HepG2 (cell line): ENCODE measurements around the gene USP1. TPM values are rescaled to one million over a fixed set of nuclear protein-coding genes. Genes with fewer than 3 reads are reported as not detected.
A peak's percentile ranks its signal among the peaks of the same experiment; 100 is the strongest.

Experiments
- ELF1 ChIP-seq: sonication (generic); formaldehyde crosslinking; IDR thresholded peaks from 2 replicates; pipeline ENCODE4 v1.4.0; 2020; ENCODE audit warnings: missing genetic modification reagents
- ETV5 ChIP-seq: IDR thresholded peaks from 2 replicates; pipeline ENCODE4 v1.6.1; 2018; ENCODE audit warnings: missing biosample characterization, missing genetic modification reagents, inconsistent platforms, borderline replicate concordance
- GLI4 ChIP-seq: sonication (generic); formaldehyde crosslinking; IDR thresholded peaks from 2 replicates; pipeline ENCODE4 v1.5.1; 2020; ENCODE audit warnings: missing genetic modification reagents, mild to moderate bottlenecking, moderate library complexity, borderline replicate concordance
- HOXD1 ChIP-seq: sonication (generic); formaldehyde crosslinking; IDR thresholded peaks from 2 replicates; pipeline ENCODE4 v1.5.0; 2020; ENCODE audit warnings: missing genetic modification reagents
- IRX3 ChIP-seq: sonication (generic); formaldehyde crosslinking; IDR thresholded peaks from 2 replicates; pipeline ENCODE4 v1.8.1; 2023; ENCODE audit warnings: mild to moderate bottlenecking, low read depth, missing genetic modification reagents, borderline replicate concordance
- JUNB ChIP-seq: sonication (generic); formaldehyde crosslinking; IDR thresholded peaks from 2 replicates; pipeline ENCODE4 v1.8.0; 2022; ENCODE audit warnings: missing genetic modification reagents, mild to moderate bottlenecking, borderline replicate concordance
- MIXL1 ChIP-seq: IDR thresholded peaks from 2 replicates; pipeline ENCODE4 v1.6.1; 2016
- NRL ChIP-seq: sonication (generic); formaldehyde crosslinking; IDR thresholded peaks from 2 replicates; pipeline ENCODE4 v1.5.0; 2020; ENCODE audit warnings: missing genetic modification reagents, mild to moderate bottlenecking, moderate library complexity, borderline replicate concordance
- ZFP41 ChIP-seq: sonication (generic); formaldehyde crosslinking; IDR thresholded peaks from 2 replicates; pipeline ENCODE4 v1.4.0; 2020; ENCODE audit warnings: mild to moderate bottlenecking, missing genetic modification reagents, borderline replicate concordance
- ZKSCAN1 ChIP-seq: fragments of 150-350 bp; IDR thresholded peaks from 2 replicates; pipeline ENCODE4 v1.6.1; 2014; ENCODE audit warnings: low read length
- ZNF354B ChIP-seq: sonication (generic); formaldehyde crosslinking; IDR thresholded peaks from 2 replicates; pipeline ENCODE4 v1.8.0; 2022; ENCODE audit warnings: mild to moderate bottlenecking, missing genetic modification reagents
- ZNF614 ChIP-seq: IDR thresholded peaks from 2 replicates; pipeline ENCODE4 v1.6.1; 2018; ENCODE audit warnings: missing biosample characterization, missing genetic modification reagents, inconsistent platforms, borderline replicate concordance
- ZNF616 ChIP-seq: sonication (generic); formaldehyde crosslinking; IDR thresholded peaks from 2 replicates; pipeline ENCODE4 v1.5.0; 2020; ENCODE audit warnings: low read depth, mild to moderate bottlenecking, missing genetic modification reagents
- ZNF720 ChIP-seq: sonication (generic); formaldehyde crosslinking; IDR thresholded peaks from 2 replicates; pipeline ENCODE4 v1.4.0; 2020; ENCODE audit warnings: missing genetic modification reagents
- ZNF879 ChIP-seq: sonication (generic); formaldehyde crosslinking; IDR thresholded peaks from 2 replicates; pipeline ENCODE4 v1.8.1; 2023; ENCODE audit warnings: missing genetic modification reagents
- polyA plus RNA-seq, 8 experiments: library from polyadenylated mRNA; depleted of rRNA in 3 of 8; stranded (reverse) in 7 of 8; unstranded in 1 of 8; fragments of >200 nt; fragmentation: Illumina TruSeq in 4 of 8; extraction: Trizol in 4 of 8; gene quantifications; 2 replicates each; pipeline versions ENCODE4 v1.2.1 to v1.2.3, GENCODE V29; 2011 to 2016; ENCODE audit warnings: low read depth in 4 of 8, missing spikeins in 1 of 8, mixed read lengths in 1 of 8; ENCODE audit not compliant: insufficient read depth in 1 of 8
- total RNA-seq, 5 experiments: library from RNA; depleted of rRNA; stranded (reverse); fragments of >200 nt; fragmentation: Illumina TruSeq; extraction: Trizol; gene quantifications; 2 replicates each; pipeline ENCODE4 v1.2.3, GENCODE V29; 2016; ENCODE audit warnings: low read depth in 1 of 5
- TF ChIP-seq, protein P1 (sequence below): sonication (generic); formaldehyde crosslinking; IDR thresholded peaks from 2 replicates; pipeline ENCODE4 v1.5.1; 2020; ENCODE audit warnings: mild to moderate bottlenecking, missing genetic modification reagents, borderline replicate concordance
- TF ChIP-seq, protein P2 (sequence below): sonication (generic); formaldehyde crosslinking; IDR thresholded peaks from 2 replicates; pipeline ENCODE4 v1.4.0; 2020; ENCODE audit warnings: missing genetic modification reagents, mild to moderate bottlenecking, borderline replicate concordance
- TF ChIP-seq, protein P3 (sequence below): sonication (generic); formaldehyde crosslinking; IDR thresholded peaks from 2 replicates; pipeline ENCODE4 v1.5.0; 2020; ENCODE audit warnings: missing genetic modification reagents, mild to moderate bottlenecking, borderline replicate concordance
- TF ChIP-seq, protein P4 (sequence below): sonication (generic); formaldehyde crosslinking; IDR thresholded peaks from 2 replicates; pipeline ENCODE4 v1.4.0; 2020; ENCODE audit warnings: missing genetic modification reagents

The USP1 gene
- total and polyA plus RNA-seq, 2 of the 13 experiments (the other 11 are each of a cell fraction or from before 2014, with no cell fraction given), result 9.0 to 64.6 TPM

DNA sequence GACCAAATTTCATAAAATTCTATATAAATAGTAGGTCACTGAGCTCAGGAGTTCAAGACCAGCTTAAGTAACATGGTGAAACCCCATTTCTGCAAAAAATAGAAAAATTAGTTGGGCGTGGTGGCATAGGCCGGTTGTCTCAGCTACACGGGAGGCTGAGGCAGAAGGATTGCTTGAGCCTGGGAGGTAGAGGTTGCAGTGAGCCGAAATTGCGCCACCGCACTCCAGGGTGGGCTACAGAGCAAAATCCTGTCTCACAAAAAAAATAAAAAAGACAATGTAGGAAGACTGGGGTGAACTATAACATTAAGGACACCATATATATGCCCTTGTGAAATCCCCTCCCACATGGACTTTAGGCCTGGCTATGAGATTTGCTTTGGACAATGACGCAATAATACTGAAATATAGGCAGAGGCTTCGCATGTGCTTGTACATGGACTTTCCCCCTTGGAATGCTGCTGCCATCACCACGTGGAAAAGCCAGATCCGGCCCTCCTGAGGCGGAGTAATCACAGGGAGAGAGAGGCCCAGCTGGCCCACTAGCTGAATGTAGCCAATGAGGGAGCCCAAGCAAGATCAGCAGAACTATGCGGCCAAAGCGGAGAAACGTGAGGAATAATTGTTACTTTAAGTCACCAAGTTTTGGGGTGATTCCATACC is 13.1 kb upstream of the USP1 start (continued):
- TF ChIP-seq NRL (no peak), ZNF720 (CRISPR knock-in tag) (no peak), ZNF354B (no peak), ZFP41 (CRISPR knock-in tag) (no peak), ZNF614 (peak; percentile 91), HOXD1 (no peak), IRX3 (no peak), ELF1 (peak; percentile 42; the same call in 1 of the 2 replicates), JUNB (no peak; the same call in 1 of the 2 replicates), ETV5 (CRISPR knock-in tag) (peak; percentile 74), ZNF616 (CRISPR knock-in tag) (no peak), MIXL1 (CRISPR knock-in tag) (no peak), ZNF879 (CRISPR knock-in tag) (no peak), GLI4 (CRISPR knock-in tag) (no peak), ZKSCAN1 (no peak)
- TF ChIP-seq, protein P1, sequence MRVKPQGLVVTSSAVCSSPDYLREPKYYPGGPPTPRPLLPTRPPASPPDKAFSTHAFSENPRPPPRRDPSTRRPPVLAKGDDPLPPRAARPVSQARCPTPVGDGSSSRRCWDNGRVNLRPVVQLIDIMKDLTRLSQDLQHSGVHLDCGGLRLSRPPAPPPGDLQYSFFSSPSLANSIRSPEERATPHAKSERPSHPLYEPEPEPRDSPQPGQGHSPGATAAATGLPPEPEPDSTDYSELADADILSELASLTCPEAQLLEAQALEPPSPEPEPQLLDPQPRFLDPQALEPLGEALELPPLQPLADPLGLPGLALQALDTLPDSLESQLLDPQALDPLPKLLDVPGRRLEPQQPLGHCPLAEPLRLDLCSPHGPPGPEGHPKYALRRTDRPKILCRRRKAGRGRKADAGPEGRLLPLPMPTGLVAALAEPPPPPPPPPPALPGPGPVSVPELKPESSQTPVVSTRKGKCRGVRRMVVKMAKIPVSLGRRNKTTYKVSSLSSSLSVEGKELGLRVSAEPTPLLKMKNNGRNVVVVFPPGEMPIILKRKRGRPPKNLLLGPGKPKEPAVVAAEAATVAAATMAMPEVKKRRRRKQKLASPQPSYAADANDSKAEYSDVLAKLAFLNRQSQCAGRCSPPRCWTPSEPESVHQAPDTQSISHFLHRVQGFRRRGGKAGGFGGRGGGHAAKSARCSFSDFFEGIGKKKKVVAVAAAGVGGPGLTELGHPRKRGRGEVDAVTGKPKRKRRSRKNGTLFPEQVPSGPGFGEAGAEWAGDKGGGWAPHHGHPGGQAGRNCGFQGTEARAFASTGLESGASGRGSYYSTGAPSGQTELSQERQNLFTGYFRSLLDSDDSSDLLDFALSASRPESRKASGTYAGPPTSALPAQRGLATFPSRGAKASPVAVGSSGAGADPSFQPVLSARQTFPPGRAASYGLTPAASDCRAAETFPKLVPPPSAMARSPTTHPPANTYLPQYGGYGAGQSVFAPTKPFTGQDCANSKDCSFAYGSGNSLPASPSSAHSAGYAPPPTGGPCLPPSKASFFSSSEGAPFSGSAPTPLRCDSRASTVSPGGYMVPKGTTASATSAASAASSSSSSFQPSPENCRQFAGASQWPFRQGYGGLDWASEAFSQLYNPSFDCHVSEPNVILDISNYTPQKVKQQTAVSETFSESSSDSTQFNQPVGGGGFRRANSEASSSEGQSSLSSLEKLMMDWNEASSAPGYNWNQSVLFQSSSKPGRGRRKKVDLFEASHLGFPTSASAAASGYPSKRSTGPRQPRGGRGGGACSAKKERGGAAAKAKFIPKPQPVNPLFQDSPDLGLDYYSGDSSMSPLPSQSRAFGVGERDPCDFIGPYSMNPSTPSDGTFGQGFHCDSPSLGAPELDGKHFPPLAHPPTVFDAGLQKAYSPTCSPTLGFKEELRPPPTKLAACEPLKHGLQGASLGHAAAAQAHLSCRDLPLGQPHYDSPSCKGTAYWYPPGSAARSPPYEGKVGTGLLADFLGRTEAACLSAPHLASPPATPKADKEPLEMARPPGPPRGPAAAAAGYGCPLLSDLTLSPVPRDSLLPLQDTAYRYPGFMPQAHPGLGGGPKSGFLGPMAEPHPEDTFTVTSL (CRISPR knock-in tag), result no peak
- TF ChIP-seq, protein P2, sequence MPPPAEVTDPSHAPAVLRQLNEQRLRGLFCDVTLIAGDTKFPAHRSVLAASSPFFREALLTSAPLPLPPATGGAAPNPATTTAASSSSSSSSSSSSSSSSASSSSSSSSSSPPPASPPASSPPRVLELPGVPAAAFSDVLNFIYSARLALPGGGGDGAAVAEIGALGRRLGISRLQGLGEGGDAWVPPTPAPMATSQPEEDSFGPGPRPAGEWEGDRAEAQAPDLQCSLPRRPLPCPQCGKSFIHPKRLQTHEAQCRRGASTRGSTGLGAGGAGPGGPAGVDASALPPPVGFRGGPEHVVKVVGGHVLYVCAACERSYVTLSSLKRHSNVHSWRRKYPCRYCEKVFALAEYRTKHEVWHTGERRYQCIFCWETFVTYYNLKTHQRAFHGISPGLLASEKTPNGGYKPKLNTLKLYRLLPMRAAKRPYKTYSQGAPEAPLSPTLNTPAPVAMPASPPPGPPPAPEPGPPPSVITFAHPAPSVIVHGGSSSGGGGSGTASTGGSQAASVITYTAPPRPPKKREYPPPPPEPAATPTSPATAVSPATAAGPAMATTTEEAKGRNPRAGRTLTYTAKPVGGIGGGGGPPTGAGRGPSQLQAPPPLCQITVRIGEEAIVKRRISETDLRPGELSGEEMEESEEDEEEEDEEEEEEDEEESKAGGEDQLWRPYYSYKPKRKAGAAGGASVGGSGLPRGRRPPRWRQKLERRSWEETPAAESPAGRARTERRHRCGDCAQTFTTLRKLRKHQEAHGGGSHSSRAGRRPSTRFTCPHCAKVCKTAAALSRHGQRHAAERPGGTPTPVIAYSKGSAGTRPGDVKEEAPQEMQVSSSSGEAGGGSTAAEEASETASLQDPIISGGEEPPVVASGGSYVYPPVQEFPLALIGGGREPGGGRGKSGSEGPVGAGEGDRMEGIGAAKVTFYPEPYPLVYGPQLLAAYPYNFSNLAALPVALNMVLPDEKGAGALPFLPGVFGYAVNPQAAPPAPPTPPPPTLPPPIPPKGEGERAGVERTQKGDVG (CRISPR knock-in tag), result no peak
- TF ChIP-seq, protein P3, sequence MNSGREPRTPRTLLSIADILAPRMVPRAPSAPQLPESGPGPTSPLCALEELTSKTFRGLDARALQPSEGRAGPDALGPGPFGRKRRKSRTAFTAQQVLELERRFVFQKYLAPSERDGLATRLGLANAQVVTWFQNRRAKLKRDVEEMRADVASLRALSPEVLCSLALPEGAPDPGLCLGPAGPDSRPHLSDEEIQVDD (CRISPR knock-in tag), result no peak
- TF ChIP-seq, protein P4, sequence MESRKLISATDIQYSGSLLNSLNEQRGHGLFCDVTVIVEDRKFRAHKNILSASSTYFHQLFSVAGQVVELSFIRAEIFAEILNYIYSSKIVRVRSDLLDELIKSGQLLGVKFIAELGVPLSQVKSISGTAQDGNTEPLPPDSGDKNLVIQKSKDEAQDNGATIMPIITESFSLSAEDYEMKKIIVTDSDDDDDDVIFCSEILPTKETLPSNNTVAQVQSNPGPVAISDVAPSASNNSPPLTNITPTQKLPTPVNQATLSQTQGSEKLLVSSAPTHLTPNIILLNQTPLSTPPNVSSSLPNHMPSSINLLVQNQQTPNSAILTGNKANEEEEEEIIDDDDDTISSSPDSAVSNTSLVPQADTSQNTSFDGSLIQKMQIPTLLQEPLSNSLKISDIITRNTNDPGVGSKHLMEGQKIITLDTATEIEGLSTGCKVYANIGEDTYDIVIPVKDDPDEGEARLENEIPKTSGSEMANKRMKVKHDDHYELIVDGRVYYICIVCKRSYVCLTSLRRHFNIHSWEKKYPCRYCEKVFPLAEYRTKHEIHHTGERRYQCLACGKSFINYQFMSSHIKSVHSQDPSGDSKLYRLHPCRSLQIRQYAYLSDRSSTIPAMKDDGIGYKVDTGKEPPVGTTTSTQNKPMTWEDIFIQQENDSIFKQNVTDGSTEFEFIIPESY, result peak; percentile 73
